NCI-H2171 (cell line): ENCODE results near the gene B3GALNT1.

Experiments used
- DNase-seq: peaks from one replicate; lab custom pipeline; 2025; lab: John Stamatoyannopoulos, UW

B3GALNT1 gene, protein sequence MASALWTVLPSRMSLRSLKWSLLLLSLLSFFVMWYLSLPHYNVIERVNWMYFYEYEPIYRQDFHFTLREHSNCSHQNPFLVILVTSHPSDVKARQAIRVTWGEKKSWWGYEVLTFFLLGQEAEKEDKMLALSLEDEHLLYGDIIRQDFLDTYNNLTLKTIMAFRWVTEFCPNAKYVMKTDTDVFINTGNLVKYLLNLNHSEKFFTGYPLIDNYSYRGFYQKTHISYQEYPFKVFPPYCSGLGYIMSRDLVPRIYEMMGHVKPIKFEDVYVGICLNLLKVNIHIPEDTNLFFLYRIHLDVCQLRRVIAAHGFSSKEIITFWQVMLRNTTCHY

DNA sequence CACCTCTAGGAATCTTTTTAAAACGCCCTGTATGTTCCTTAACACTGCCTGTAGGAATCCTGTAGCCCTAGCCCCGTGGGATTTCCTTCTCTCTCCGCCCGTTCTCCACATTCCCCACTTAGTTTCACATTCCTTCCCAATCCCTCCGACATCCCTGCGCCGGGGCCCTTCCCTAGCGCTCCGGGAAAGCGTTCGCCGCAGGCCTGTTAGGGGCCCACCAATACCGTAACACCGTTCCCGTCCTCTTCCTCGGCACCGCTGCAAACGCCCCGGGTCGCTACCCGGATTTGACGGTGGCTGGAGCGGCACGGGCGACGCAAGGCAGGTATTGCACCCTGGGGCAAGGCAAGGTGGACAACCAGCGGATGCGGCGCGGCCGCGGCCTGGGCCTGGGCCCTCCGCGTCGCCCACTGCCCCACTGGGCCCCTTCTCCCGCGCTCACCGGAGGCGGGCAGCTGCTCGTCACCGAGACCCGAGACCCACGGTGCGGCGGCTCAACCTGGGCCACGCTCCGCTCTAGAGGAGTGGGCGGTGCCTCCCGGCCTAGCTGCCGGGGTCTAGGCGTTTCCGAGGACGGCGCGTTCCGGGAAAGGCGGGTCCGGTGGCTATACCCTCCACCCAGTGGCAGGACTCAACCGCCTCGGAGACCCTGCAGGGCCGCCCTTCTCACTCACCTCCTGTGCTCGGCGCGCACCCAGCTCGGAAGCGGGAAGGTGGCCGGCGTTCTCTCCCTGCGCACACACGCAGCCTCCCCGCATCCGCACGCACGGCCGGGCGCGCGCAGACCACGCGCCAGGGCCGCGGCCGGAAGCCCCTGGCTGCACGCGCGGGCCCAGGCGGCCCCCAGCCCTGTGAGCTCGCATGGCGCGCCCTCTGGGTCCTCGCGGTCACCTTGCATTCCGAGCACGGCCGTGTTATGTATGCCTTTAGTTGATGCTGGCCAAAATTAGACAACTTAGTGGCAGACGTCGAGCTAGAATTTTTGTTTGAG is at the start of gene B3GALNT1:
Gene B3GALNT1 (minus strand): TSS at position 789 of the 991 bp plus-strand sequence. CDS start 18,595 bp downstream, outside the sequence.
- DNase-seq, result peak; percentile 53

GRCh38 chr3:161153480-161153879 is 48.3 kb upstream of the B3GALNT1 start:
- no peak for DNase-seq

DNA sequence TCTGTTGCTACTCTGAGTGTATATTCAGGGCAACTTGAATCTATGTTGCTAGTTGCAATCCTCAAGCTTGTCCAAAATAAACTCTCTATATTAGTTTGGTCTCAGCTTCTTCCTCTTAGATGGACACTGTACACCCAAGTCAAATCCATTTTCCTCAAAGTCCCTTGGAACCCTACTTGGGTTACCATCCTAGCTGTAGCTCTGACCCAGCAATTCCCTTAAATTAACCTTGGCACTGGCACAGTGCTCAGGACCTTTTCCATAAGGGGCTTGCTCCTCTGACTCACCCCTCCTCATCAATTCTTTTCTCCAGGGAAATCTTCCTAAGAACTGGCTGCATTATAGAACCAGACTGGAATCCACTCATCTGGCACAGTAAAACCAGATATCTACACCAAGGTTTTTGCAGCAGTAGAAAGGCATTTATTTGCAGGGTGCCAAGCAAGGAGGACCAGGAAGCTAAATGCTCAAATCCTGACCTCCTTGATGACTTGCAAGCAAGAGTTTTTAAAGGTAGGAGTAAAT is 44.9 kb upstream of the B3GALNT1 start:
- no peak for DNase-seq

- DNase-seq, result peak; percentile 7
These were observed 44.4 kb upstream of the B3GALNT1 start for GRCh38 chr3:161149529-161149928.

- DNase-seq, result no peak
These were observed 43.8 kb upstream of the B3GALNT1 start for GRCh38 chr3:161148832-161149475.

- no peak for DNase-seq
These were observed 37.3 kb upstream of the B3GALNT1 start for GRCh38 chr3:161142486-161142885.

DNA sequence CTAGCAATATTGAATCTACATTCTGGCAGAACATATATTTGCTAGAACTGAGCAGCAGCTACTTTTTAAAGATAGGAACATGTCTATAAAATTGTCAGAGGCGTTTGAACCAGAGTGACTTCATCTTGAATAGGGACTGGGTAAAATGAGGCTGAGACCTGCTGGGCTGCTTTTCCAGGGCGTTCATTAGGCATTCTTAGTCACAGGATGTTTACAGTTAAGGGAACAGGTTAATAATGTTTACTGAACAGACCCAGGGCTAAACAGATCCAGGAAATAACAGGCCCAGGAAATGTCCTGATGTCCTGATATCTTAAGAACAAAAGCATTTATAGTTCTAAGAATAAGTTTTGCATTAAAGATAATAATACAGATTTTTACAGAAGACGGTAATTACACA is 34.5 kb upstream of the B3GALNT1 start:
- no peak for DNase-seq

GRCh38 chr3:161137260-161137659 is 32.1 kb upstream of the B3GALNT1 start:
- DNase-seq, result no peak

DNA sequence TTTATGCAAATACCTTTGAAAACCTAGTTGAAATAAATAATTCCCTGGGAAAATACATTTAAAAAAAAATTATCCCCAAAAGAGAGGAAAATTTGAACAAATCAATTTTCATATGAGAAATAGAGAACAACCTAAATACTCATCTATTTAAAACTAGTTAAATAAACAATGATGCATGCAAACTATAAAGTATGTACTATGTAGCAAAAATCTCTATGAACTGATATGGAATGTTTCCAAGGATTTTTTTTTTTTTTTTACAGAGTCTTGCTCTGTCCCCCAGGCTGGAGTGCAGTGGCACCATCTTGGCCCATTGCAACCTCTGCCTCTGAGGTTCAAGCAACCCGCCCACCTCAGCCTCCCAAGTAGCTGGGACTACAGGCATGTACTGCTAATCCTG is 27.2 kb upstream of the B3GALNT1 start:
- DNase-seq, result no peak

GRCh38 chr3:161126495-161126894 is 21.3 kb upstream of the B3GALNT1 start:
- no peak for DNase-seq

- no peak for DNase-seq
These were observed 12.5 kb upstream of the B3GALNT1 start for GRCh38 chr3:161117646-161118045.

DNA sequence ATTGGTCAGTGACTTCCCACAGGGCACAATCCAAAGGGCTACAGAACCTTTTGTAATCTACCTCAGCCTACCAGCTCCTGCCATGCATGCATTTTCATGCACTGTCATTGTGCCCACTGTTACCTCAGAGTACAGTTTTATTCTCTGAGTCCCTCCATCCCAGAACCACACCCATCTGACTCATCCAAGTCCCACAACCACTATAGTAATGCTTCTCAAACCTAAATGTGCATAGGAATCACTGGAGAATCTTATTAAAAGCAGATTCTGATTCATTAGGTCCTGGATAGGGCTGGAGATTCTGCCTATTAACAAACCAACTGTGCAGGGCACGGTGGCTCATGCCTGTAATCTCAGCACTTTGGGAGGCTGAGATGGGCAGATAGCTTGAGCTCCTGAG is 3.7 kb upstream of the B3GALNT1 start:
- no peak for DNase-seq

DNA sequence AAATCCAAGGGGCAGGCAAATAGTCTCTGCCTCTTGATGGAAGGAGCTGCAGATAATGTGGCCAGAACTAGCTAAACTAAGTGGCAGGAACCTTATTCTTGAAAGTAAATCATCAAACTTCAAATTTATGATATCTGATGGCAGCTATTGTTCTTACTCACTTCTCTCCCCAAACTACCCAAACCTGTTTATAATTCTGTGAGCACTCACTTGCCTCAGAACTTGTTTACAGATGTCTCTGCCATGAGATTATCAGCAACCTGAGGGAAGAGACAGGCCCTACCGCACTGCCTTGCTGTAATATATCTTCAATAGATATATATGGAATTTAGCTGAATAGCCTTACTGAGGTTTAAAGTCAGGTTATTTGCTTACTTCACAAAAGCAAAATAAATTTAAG is 2.2 kb upstream of the B3GALNT1 start:
- no peak for DNase-seq

GRCh38 chr3:161103776-161104385 is 1.3 kb downstream of the B3GALNT1 start:
- DNase-seq, result no peak

GRCh38 chr3:161101609-161102008 is 3.5 kb downstream of the B3GALNT1 start:
- no peak for DNase-seq

DNA sequence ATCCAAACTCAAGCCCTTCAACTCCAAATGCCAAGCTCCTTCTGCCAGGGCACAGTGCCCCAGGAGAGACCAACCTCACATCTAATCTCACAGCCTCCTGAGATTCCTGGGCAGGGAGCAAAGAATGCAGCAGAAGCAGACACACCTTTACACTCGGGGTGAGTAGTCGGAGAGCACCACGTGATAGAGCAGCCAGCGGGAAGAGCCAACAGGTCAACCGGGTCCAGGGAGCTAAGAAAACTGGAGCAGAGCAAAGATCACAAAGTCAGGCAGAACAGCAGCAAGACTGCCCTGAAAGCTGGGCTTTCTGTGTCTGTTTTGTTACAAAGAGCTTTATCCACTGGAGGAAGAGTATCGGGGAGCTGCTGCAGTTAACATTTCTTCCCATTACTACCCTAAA is 4.2 kb downstream of the B3GALNT1 start:
- DNase-seq, result no peak

DNA sequence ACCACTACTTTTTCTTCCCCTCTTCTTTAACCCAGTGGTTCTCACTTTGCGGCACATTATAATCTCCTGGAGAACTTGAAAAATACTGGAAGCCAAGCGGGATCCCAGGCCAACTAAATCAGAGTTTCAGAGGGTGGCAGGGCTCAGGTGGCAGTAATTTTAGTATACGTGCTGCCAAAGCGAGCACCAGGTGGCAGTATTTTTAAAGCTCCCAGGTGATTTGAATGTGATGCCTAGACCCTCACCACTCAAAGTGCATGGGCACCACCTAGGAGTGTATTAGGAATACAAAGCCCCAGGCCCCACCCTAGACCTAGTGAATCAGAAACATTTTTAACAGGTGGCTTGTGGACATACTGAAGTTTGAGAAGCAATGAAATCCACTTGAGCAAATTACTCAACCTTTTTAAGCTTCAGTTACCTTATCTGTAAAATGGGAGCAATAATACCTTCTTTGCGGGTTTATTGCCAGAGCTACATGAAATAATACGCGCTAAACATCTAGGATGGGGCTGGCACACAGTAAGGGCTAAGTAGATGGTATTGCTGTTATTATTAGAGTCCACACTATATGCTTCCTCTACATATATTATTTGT is 8.3 kb downstream of the B3GALNT1 start:
- DNase-seq, result peak; percentile 37

DNA sequence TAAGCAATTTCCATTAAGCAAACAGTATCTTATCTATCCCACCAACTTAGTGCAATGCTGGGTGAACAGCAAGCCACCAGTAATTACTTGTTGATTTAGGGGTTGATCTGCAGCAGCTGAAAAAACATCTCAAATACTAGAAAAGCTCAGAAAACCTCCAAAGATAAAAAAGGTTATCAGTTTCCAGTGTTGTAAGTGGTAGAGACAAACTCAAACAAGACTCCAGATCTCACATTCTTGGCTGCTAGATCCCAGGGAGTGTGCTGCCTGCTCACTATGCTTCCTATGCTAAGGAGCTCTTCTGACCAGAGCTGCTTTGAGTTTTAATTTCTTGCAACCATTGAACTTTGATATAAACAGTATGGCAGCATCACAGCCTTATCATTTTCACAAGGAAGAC is 11.3 kb downstream of the B3GALNT1 start:
- DNase-seq, result no peak

DNA sequence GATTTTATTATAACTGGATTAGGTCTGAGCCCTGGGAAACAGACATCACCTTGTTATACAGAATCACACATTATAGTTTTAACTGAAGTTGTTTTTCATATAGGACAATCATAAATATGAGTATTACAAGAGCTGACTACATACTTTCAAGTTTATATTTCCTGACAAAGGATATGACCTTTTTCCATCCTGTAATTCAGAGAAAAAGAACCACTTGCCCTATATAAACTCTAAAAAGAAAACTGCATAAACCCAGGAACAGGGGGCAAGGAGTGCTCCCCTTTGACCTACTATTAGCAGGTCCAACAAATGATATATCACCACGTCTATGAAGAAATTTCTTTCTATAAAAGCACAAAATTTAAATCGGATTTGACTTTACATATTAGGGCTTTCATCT is 20.9 kb downstream of the B3GALNT1 start:
- DNase-seq, result no peak

DNA sequence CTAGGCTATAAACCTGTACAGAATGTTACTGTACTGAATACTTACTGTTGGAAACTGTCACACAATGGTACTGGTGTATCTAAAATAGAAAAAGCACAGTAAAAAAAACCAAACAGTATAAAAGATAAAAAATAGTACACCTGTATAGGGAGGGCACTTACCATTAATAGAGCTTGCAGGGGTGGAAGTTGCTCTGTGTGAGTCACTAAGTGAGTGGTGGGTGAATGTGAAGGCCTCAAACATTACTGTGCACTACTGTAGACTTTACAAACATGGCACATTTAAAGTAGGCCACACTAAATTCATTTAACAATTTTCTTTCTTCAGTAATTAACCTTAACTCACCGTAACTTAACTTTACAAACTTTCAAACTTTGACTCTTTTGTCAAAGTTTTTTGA is 22.0 kb downstream of the B3GALNT1 start:
- DNase-seq, result no peak

DNA sequence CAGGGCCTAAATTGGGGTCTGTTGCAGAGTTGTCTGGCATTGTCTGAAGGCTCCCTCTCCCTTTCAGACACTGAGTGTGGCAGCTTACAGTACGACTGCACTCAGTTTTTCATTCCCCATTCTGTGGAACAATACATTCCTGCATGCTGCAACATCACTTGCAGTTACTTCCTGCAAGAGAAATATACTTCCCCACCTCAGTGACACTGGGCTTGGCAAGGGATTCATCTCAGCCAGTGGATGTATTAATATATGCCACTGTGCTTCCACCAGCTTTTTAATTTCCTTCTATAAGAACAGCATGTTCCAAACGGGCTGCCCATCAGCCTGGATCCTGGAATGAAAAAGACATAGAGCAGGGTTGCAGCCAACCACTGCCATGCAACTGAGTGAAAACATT is 23.1 kb downstream of the B3GALNT1 start:
- no peak for DNase-seq
